DMS153 treated with DMSO at 0.1 percent for 48 hours (cell line): Measurements from ENCODE around the gene RDH16.
"Not testable (repeated sequence)": the region's sequence is repeated elsewhere in the genome, so short reads cannot be mapped to it uniquely, and the experiment has no call there.

Experiments
- DNase-seq: peaks from one replicate; lab custom pipeline; 2025; ENCODE audit not compliant: unreplicated experiment; lab: John Stamatoyannopoulos, UW

RDH16 gene

DNA sequence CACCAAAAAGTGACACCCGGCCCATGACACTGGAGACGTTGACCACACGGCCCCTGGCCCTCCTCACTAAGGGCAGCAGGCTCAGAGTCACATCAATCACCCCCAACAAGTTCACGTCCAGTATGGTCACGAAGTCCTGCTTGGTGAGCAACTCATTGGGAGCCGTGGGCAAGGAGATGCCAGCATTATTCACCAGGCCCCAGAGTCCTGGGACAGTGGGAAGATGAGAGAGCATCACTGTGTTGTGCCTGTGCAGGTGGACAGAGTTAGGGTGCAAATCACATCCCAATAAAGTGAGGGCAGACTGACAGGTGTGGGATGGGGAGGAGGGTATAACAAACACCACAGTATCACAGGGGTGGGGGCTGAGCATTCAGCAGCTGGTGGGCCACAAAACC, 2.5 kb downstream of the RDH16 start:
- DNase-seq = no peak

DNA sequence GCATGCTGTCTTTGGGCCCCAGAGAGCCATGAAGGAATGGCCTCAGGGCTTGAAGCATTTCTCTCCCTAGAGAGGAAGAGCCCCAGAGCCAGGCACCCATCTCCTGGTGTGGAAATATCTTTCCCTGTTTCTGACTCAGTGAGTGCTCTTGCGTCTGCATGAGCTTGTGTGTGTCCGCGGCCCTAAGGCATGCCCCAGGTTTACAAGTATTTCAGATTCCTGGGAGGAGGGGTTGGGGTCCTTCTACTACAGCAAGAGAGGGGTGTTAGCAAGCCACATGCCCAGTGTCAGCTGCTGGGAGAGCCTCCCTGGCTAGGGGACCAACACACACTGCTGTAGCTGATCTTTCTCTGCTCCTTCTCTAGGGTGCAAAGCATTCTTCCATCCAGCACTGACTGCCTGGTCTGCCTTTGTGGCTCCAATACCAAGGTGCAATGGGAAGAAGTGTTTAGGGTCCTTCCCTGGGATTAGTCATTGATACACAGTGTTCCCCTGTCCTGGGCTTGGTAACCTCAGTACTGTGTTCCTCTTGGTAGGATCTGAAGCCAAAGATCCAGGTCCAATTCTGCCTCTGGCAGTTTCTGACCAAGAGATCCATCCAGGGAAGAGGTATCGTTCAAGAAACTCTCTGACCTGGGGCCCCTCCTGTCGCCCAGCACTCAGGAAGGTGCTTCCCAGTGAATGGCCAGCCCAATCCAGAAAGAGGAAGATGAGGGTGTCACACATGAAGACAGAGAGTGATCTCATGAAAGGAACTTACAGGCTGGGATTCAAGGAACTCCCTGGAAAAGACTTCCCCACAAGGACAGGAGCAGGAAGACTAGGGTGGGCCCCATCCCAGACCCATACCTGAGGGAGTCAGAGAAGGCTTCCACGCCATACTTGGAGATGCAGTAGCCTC, 3.1 kb downstream of the RDH16 start:
- no peak for DNase-seq

DNA sequence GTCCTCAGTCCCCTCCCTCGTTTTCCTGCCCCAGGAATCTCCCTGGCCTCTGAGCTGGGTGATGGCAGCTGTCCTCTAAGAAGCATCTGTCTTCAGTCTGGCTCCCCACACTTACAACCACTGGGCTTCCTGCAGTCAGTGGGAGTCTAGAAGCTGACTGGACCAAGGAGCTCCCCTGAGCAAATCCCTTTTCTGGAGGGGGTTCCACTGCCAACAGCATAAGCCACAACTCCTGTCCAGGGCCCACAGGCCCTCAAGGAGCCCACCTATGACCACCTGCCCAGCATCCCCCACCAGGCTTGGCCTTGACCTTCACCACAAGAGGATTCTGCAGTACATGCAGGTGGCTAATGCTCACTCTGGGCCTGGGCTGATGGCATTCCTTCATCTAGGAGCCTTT, 4.1 kb downstream of the RDH16 start:
- DNase-seq = no peak

DNA sequence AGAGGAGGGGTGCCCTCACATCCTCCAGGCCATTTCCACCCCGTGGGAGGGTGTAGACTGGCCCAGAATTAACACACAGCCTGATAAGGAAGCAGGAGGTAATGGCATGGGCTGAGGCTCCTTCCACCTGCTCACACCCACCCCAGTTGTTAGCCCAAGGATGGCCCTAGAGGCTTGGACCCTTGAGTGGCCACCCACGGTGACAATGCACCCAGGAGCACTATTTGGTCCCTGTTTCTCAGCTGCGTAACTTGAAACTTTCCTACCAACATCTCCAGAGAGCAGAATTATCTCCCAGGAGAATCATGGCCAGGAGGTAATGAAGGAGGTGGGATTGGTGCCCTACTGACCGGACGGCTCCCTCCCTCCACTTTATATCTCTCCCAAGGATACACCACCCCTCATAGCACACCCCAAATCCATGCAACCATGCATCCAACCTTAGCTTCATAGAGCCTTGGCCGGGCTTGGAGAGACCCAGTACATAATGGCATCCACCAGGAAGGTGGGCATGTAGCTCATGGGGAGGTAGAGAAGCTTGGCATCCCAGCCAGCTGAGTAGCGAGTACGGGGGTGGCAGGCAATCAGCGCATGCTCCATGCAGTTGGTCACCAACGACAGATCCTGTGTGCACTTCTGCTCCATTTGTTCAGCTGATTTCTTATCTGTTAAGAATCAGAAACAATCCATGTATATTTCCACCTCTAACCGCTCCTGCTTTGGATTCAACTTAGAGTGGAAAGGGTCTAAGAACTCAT, 5.6 kb downstream of the RDH16 start:
- no peak for DNase-seq

DNA sequence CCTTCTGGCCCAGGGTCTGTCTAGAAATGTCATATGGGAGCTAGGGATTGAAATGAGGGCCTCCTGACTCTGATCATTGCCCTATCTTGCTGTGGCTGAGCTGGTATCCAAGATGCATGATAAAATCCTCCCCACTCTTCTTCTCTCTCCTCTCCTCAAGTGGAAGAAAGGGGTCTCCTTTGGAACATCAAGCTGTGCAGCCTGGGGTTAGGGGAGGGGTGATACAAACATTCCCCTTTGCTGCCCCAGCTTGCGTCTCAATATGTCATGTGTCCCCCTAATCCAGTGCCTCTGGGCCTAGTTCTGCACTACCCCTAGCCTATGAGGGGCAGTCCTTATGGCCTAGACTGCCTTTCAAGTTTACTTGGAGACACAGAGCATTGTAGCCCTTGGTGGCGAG, 8.5 kb downstream of the RDH16 start:
- no peak for DNase-seq

DNA sequence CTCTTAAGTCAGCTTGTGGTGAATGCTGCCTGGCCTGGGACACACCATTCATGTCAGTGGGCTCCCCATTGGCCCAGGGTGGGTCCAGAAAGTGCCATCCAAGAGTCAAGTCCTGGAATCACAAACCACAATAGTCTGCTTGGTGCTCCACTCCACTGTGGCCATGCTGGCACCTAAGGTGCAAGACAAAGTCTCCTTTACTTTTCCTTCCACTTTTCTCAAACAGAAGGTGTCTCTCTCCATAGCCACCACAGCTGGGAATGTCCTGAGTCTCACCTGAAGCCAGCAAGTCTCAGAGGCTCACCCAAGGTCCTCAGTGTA, 9.0 kb downstream of the RDH16 start:
- no peak for DNase-seq

DNA sequence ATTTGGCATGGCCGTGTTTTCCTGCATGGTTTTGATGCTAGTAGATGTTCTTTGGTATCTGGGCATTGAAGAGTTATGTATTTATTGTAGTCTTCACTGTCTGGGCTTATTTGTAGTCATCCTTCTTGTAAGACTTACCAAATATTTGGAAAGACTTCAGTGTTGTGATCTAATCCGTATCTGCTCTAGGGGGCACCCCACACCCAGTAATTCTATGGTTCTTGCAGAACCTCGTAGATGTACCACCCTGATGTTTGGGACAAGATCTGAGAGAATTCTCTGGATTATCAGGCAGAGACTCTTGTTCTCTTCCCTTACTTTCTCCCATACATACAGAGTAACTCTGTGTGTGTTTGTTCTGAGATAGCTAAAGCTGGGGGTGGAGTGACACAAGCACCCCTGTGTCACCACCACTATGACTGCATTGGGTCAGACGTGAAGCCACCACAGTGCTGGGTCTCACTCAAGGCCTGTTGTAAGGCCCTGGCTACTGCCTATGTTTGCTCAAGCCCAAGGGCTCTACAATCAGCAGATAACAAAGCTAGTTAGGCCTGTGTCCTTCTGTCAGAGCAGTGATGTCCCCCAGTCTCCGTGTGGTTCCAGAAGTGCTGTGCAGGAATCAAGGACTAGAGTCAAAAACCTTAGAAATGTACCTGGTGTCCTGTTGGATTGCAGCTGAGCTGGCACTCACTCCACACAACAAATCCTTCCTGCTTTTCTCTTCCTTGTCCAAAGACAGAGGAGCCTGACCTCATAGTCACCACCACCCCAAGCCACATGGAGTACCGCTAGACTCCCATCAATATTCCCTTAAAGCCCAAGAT, 9.6 kb downstream of the RDH16 start:
- DNase-seq = no peak

DNA sequence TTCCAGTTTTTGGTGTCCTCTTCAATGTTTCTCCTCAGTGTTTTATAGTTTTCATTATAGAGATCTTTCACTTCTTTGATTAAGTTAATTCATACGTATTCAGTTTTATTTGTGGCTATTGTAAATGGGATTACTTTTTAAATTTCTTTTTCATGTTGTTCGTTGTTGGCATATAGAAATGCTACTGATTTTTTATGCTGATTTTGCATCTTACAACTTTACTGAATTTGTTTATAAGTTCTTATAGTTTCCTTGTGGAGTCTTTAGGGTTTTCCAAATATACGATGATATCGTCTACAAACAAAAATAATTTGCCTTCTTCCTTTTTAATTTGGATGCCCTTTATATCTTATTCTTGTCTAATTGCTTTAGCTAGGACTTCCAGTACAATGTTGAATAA, 13.5 kb downstream of the RDH16 start:
- DNase-seq = no peak

DNA sequence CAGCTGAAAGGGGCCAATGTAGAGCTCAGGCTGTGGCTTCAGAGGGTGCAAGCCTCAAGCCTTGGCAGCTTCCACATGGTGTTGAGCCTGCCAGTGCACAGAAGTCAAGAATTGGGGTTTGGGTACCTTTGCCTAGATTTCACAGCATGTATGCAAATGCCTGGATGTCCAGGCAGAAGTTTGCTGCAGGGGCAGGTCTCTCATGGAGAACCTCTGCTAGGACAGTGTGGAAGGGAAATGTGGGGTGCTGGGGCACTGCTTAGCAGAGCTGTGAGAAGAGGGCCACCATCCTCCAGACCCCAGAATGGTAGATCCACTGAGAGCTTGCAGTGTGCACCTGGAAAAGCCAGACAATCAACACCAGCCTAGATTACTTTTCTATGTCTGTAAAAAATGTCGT, 14.0 kb downstream of the RDH16 start:
- DNase-seq = not testable (repeated sequence)

DNA sequence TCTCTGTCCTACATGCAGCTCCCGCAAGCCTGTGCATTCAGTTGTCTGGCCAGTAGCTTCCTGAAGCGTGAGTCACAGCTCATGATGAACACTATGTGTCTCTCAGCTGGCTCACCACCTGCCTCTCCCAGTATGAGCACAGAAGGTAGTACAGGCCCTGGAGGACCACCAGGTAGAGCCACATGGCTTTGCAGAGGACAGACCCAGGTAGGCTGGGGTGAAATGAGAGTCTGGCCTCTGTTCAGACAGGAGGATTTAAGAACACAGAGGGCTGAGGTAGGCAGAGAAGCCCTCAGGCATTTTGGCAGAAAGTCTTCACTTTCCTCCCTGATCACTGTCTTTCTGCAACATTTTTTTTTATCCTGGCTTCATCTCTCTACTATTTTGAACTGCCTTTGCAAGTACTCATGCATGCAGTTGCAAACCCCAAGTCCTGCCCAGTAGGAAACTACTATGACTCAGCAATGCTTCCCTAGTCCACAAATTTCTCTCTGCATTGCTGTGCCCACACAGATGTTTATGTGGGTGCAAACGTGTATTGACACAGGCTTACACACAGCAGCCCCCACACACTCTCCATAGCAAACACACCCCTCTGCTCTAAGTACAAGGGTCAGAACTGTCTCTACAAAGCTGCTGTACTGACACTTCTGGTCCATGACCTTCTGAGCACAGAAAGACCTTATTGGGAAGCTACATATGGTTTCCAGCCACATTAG, 15.9 kb downstream of the RDH16 start:
- no peak for DNase-seq

DNA sequence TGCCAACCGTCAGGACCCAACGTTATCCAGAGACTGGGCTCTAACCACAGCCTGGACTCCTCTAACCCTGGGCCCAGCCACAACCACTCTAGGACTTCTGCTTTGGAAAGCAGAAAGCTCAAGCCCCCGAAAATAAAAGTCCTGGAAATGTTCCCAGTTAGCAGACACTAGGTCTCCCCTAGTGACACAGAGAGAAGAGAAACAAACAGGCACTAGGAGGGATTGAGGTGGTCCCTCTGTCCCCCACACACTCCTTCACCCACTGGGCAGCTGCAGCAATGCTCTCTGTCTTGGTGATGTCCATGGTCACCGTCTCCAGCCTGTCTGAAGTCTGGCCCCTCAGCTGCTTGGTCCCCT, 16.5 kb downstream of the RDH16 start:
- not testable (repeated sequence) for DNase-seq

DNA sequence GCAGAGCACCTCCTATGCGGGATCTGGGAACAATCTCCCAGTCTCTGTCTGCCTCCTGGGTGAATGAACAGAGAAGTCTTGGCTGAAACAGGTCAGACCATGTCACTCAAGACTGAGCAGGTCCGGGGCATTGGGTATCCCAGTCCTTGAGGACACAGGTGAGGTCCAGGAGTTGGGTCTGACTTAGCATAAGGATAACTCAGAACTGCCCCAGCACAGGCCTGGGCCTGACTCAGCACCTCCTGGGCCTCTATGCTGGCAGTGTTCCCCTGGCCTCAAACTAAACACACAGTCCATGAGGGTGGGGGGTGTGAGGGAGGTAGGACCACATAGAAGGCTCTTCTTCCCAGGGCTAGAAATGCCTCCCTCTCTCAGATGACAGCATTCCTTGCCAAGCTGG, 21.7 kb downstream of the RDH16 start:
- DNase-seq = no peak

DNA sequence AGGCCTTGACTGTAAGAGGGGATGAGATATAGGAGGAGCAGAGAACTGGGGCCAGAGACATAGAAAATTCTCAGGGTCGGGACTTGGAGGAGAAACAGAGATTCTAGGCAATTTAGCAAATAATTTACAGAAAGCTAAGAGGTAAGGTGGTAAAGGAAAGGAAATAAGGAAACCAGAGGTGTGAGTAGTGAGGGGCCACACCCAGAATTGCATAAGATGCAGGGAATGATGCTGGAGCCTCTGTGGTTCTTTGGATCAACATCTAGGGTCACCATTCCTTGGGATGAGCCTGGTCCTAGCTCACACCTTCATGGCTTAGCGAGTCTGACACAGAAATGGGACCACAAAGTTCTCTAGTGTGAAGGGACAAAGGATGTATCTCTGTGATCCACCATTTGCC, 22.3 kb downstream of the RDH16 start:
- no peak for DNase-seq

DNA sequence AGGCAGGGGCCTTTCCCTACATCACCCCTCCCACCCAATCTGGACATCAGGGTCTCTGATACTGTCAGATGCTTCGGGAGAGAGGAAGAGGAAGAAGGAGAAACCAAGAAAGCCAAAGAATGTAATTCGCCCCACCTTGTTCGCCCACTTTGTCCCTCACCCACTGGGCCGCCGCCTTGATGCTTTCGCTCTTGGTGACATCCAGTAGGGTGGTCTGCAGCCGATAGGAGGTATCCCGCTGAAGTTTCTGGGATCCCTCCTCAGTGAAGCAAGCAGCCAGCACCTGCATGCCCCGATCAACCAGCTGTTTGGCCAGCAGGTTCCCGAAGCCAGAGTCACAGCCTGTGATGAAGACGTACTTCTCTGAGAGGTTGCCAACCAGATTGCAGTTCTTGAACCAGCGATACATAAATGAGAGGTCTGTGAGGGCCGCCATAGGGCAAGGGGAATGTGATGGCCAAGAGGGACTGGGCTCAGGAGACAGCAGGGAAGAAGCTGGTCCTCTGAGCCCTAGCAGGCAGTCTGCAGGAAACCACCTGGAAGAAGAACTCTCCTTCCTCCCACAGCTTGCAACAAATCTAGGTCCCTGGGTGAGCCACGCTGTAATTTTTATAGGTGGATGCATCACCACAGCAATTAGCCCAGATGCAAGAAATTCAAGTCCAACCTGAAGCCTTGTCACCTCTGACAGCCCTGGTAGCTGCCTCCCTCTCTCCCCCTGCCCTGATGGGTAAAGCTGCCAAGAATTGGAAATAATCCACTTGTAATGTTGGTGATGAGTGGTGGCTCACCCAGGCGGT, 23.4 kb downstream of the RDH16 start, which contains the start of gene SDR9C7:
Gene SDR9C7 (minus strand): TSS at position 583 of the 800 bp plus-strand sequence. CDS start 147 bp downstream, at position 436.
- no peak for DNase-seq

DNA sequence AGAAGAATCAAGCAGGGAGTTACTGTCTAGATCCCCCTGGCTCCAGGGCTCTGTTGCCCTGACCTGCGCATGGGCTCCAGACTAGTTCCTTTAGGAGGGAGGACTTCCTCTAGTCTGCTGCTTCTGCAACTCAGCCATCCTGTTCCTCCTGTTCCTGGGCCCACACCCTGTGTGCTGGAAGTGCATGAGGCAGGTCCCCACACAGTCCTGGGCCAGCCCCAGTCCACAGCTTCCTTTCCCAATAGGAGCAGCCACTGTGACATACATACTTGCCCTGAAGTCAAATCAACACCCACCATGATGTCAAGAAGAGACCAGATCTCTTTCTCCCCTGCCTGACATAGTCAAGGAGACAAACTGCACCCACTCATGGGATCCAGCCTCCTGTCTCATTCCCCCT, 24.5 kb downstream of the RDH16 start:
- DNase-seq = no peak

DNA sequence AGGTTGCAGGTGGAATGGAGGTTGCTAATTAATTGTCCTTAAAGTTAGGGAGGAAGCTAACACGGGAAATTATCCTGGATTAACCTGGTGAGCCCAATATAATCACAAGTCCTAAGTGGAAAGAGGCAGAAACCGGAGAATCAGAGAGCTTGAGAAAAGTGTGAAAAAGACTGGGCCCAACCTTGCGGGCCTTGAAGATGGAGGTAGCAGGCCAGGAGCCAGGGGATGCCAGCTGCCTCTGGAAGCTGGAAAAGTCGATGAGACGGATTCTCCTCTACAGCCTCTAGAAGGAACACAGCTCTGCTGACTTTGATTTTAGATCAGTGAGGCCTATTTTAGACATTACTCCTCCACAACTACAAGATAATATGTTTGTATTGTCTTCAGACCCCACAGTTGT, 25.3 kb downstream of the RDH16 start:
- DNase-seq = no peak

DNA sequence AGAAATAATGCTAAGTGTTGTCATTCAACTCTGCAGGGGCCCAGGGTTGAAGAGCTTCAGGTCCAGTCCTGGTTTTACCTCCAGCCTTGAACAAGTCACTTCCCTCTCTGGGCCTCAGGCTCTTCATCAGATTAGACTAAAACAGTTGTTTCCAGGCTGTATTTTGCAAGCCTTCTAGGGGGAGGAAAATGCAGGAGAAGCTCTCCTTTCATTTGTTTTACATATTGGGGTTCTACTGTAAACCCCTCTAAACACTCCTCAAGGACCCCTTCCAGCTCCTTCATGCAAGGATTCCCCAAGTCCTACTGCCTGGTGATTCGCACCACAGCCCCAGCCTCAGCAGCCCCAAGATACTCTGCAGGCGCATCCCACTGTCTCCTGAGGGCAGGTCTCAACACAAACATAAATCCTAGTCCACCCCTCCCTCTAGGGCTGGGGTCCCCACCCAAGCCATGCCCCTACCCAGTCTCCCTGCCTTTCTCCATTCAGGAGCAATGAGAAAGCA, 25.9 kb downstream of the RDH16 start:
- DNase-seq = no peak

DNA sequence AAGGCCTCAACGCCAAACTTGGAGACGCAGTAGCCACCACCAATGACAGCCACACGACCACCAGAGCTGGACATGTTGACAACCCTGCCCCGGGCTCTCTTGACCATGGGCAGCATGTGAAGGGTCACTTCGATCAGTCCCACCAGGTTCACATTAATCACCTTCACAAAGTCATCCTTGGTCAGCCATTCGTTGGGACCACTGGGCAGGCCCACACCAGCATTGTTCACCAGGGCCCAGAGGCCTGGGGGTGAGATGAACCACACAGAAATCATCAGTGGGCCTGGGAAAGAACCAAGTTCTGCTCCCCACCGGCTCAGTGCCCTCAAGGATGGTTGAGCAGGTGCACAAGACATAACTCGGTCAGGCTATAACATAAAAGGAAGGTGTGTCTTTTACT, 27.2 kb downstream of the RDH16 start:
- no peak for DNase-seq

DNA sequence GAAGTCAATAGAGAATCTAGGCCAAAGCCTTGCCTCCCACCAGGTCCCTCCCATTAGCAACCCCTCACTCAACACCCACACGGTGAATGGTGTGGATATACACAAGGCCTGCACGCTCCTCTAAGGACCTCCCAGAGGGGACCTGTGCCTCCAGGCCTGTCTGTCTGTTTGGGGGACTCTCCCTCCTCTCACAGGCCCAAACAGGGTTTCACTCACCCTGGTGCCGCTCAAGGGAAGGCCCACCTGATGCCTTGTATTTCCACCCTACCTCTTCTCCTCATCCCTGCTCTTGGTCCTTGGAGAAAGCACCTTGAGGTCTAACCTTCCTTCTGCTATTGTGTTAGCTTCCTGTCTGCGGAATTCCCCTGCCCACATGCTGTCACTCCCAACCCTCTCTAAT, 27.6 kb downstream of the RDH16 start:
- no peak for DNase-seq

DNA sequence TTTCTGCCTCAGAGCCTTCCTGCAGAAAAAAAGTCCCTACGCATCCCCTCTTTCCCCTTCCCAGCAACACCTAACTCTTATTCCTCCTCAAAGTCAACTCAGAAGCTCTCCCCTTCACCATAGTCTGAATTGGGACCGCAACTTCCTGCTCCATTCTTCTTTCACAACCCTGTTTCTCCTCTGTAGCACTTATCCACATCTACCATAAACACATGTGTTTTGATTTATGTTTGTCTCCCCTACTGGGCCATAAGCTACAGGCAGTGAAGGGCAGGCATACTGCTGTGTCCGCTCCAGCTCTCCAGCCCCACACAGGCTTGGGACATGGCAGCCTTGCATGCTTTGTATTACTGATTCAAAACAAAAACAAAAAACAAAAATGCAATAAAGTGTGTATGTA, 29.1 kb downstream of the RDH16 start:
- no peak for DNase-seq
